HT1080 (cell line): ENCODE data around the gene AGAP5. TPM values are rescaled to one million over a fixed set of nuclear protein-coding genes. Genes with fewer than 3 reads are reported as not detected.
"Not testable (repeated sequence)": the region's sequence is repeated elsewhere in the genome, so short reads cannot be mapped to it uniquely, and the experiment has no call there.

Experiments used
- DNase-seq: peaks from one replicate; pipeline ENCODE4 v3.0.0-alpha.2; 2015; ENCODE audit warnings: low read depth
- total RNA-seq: library from RNA; depleted of rRNA; stranded (reverse); fragments of >200 nt; shearing (Covaris generic); gene quantifications from 2 replicates; pipeline ENCODE4 v1.2.3, GENCODE V29; 2014

Gene AGAP5
- total RNA-seq, 1 experiment from 2014 or later, result 1.6 TPM

DNA sequence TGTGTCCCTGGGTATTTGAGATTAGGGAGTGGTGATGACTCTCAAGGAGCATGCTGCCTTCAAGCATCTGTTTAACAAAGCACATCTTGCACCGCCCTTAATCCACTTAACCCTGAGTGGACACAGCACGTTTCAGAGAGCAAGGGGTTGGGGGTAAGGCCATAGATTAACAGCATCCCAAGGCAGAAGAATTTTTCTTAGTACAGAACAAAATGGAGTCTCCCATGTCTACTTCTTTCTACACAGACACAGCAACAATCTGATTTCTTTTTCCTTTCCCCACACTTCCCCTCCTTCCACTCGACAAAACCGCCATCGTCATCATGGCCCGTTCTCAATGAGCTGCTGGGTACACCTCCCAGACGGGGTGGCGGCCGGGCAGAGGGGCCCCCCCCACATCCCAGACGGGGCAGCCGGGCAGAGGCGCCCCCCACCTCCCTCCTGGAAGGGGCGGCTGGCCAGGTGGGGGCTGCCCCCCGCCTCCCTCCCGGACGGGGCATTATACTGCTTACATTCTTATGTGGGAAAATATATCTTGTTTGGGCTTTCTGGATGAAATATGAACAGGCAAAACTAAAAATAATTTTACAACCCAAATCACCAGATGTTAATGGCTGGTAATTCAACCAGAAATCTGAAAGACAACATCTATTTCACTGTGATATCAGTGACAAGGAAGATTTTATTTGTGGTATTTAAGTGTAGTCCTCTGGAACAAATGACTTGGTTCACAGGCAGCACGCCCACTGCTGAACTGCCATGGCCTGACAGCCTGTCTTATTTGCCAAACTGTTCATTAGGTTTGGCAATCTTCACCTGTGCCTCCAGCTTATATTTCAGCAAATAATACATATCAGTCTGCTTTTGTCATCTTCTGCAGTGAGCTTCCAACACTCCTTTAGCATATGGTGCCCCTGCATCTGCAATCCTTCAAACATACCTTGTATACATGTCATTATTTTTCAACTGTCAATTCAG is 17.6 kb upstream of the AGAP5 start:
- DNase-seq, result not testable (repeated sequence)

DNA sequence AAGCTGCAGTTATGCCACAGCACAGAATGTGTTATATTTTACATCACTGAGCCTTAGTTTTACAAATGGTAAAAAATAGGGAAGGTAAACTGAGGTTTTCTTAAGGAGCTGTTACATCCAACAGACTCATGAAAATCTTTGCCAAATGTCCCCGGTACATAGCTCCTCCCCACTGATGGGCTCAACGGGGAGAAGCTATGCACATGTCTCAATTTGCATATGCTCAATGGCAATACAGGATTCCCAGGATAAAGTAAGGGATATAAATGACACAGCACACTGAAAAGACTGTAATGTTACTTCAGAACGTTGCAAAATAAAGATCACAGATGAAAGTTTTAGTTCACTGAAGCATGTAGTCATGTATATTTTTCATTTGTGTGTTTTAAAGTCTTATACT is 16.6 kb upstream of the AGAP5 start:
- not testable (repeated sequence) for DNase-seq

DNA sequence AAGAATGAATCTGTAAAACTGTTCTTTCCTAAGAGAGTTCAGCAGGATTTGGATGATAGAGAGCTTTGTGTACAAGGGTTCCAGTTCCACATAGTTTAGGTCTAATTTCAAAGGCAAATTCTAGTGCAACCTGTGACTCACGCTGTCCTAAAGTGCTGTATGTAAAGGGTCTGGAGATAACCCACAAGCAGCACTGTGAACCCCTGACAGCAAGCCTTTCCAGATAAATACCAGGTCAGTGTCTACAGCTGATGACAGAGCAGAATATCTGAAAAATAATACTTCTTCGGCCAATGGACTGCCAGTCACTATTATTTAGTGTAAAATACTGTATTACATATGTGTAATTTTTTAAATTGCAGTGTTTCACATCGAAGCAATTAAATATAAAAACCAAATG is 16.0 kb upstream of the AGAP5 start:
- not testable (repeated sequence) for DNase-seq

GRCh38 chr10:73711683-73712082 is 13.8 kb upstream of the AGAP5 start:
- DNase-seq, result not testable (repeated sequence)

DNA sequence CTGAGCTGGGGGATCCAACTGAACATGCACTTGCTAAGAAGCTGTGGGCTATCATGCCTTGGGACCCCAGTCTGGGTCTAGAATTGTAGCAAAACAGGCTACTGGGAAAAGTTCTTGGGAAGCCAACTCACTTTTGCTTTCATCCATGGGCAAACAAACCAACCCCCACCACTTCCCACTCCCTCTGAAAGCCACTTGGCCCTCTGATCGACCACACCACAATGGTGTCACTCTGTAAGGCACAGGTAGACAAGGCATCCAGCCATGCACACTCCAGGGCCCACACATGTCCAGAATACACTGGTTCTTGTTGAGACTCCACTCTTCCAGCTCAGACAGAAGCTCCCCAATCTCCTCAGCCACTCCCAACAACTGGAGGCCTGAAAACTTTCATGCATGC is 10.2 kb upstream of the AGAP5 start:
- DNase-seq, result not testable (repeated sequence)

DNA sequence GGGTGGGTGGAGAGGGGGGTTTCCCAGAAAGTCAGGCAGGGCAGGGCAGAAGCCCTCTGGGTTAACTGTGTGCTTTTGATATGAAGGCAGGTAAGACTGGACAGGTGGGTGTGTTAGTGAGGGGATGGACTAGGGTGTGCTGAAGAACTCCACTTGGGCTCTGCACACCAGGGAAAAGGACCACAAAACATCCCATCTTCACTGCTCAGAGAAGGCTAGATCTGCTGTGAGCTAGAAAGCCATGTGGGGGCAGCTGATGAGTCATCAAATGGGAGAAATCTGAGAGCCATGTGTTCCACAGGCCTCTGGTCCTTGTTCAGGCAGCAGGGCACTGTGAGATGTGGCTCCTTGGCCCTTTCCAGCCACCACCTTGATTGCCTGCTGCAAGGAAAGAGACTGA is 9.7 kb upstream of the AGAP5 start:
- DNase-seq, result not testable (repeated sequence)

- DNase-seq, result not testable (repeated sequence)
Measured at GRCh38 chr10:73706488-73706887, 8.6 kb upstream of the AGAP5 start.

DNA sequence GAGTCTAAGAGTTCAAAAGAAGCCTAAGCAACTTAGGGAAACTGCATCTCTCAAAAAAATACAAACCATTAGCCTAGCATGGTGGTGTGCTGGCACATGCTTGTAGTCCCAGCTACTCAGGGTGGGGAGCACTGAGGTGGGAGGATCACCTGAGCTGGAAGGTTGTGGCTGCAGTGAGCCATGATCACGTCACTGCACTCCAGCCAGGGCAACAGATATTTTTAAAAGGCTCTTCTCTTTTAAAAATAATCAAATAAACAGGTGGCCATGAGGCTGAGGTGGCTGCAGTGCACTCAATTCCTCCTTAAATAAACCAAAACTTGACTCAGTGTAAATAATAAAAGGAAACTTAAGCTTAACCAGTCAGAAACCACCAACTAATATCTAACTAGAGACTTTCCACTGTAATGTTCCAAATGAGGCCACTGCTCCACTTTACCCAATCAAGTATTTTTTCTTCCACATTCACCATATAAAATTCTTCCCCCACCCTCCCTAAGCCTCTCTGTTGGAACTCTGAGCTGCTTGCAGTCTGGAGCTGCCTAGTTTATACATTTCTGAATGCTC is 7.7 kb upstream of the AGAP5 start:
- not testable (repeated sequence) for DNase-seq

DNA sequence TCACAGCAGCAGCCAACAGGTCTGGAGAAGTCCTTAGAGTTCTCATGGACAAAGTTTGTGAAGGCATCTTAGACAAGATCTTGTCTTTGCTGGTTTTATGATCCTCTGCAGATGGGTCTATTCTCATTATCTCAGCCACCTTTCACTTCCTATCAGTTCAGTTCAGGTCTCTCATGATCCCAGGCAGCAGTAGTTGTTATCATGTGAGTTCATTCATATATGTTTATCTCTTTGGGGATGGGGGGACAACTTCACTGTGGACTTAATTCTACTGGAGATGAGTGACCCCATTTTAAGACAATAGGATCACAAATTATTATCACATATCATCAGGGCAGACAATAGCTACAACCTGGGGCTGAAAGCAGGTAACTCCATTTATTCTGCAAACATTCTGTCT is 6.0 kb upstream of the AGAP5 start:
- not testable (repeated sequence) for DNase-seq

DNA sequence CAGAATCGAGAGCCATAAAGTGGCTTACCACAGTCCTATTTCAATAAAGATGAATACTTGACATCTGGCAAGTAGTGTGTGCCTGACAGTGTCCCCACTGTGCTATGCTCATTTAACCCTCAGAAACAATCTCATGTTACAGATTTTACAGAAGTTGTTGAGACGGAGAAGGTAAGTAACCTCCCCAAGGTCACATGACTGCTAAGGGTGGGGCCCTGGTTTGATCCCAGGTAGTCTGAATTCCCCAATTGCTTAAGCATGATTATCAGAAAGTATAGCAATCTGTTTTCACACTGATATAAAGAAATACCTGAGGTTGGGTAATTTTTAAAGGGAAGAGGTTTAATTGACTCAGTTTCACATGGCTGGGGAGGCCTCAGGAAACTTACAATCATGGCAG is 910 bp upstream of the AGAP5 start:
- not testable (repeated sequence) for DNase-seq

DNA sequence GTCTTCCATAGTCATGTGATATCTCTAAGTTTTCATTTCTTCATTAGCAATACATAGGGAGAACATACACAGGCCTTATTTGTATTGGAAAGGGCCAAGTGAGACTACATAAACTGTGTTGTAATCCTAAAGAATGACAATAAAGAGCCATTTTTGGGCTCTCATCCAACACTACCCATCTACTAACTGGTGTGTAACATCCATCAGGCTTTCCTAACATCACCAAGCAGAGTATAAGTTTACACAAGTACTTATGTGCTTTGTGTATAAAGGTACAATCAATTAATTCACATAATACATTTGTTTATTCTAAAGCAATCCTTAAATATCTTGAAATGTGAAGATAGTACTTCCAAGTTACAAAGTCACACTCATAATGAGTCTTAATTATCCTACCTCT is 2.6 kb downstream of the AGAP5 start:
- DNase-seq, result not testable (repeated sequence)

GRCh38 chr10:73690755-73691154 is 7.2 kb downstream of the AGAP5 start:
- not testable (repeated sequence) for DNase-seq

DNA sequence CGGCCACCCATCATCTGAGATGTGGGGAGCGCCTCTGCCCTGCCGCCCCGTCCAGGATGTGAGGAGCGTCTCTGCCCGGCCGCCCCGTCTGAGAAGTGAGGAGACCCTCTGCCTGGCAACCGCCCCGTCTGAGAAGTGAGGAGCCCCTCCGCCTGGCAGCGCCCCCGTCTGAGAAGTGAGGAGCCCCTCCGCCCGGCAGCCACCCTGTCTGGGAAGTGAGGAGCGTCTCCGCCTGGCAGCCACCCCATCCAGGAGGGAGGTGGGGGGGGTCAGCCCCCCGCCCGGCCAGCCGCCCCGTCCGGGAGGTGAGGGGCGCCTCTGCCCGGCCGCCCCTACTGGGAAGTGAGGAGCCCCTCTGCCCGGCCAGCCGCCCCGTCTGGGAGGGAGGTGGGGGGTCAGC is 8.3 kb downstream of the AGAP5 start:
- not testable (repeated sequence) for DNase-seq

DNA sequence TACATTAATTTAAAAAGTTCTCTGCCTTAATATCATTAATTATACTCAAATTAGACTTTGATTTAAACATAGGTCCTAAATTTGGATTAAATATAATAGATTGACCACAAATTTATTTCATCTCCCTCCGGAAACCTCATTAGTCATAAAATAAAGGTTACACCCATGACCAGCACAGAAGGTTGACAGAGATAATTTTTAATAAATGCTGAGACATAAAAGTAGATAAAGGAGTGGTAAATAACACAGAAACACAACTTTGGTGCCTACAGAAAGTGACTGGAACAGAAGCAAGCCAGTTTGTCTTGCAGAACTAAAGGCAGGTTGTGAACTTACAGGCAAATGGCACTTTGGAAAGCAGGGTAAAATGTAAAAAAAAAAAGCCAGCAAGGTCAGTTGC is 10.3 kb downstream of the AGAP5 start:
- DNase-seq, result not testable (repeated sequence)

GRCh38 chr10:73674546-73674945 is 23.4 kb downstream of the AGAP5 start:
- not testable (repeated sequence) for DNase-seq

GRCh38 chr10:73668378-73668777 is 29.5 kb downstream of the AGAP5 start:
- not testable (repeated sequence) for DNase-seq

- DNase-seq, result peak; percentile 0
Measured at GRCh38 chr10:73666153-73666809, 31.6 kb downstream of the AGAP5 start.

GRCh38 chr10:73665581-73665980 is 32.3 kb downstream of the AGAP5 start:
- DNase-seq, result not testable (repeated sequence)

GRCh38 chr10:73664156-73665040 is 33.5 kb downstream of the AGAP5 start:
- DNase-seq, result not testable (repeated sequence)

GRCh38 chr10:73663621-73664020 is 34.3 kb downstream of the AGAP5 start:
- not testable (repeated sequence) for DNase-seq

GRCh38 chr10:73662705-73663104 is 35.2 kb downstream of the AGAP5 start:
- not testable (repeated sequence) for DNase-seq
